ENCODE measurements around the gene FRRS1L. TPM values are rescaled to one million over a fixed set of nuclear protein-coding genes. Genes with fewer than 3 reads are reported as not detected.

Gene FRRS1L
- total RNA-seq, 2 donors from 2014 or later = not detected

DNA sequence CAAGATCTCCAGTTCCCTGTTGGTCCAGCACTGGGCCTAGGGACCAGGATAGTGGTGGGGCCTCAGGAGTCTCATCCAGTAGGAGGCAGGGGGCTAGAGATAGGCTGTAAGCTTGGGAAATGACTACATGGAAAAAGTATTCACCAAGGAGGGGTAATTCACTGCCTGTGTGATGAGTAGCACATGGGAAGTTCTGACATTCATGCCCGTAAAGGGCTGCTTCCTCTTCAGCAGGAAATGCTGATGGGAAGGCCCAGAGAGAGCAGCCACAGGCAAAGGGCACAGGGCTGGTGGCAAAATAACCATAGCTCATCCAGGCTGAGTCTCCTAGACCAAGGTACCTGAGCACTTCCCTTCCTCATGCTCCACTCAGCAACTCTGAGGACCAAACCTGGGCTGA is 23.1 kb upstream of the FRRS1L start:
- DNase-seq (ENCODE audit: low spot score) (no peak), ATAC-seq (no peak)
- H3K27me3 Mint-ChIP-seq = peaks cover 7 to 9% of the 10 kb centered on the region in 2 donors
- no peaks in the 10 kb centered on the region for H3K4me1 Mint-ChIP-seq (ENCODE audit: low read depth in 2 of 2)
- no peaks in the 10 kb centered on the region for H3K9me3 Mint-ChIP-seq
- H3K36me3 Mint-ChIP-seq = no peaks in the 10 kb centered on the region
- H3K4me3 Mint-ChIP-seq = no peak overlapping the region
- H3K27ac Mint-ChIP-seq = no peak overlapping the region

DNA sequence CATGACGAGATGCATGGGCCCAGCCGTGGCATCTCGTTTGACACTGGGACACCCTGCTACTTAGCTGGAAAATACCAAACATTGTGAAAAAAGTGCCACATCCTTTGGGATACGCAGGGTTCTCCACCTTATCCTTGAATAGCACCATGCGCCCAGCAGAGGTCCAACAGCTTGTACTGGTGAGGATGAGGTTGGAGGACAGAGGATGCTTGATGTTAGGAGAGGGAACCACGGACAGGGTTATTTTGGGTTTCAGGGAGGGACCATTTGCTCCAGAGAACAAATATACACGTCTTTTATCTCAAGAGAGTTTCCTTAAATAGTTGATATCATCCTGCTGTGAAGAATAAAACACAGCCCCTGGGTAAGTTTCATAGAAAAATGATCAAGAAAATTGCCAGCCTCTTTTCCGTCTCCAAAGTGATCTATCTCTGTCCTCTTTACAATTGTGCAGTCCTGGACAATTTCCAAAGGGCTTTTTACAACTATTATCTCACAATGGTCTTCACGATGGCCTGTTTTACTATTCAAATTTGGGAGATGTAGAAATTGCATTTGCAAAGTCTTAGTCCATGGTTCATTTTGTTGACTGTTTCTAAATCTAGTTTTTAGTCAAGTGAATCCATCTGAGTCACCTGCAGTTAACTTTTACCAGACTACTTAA is 19.9 kb upstream of the FRRS1L start:
- DNase-seq (ENCODE audit: low spot score) (no peak), ATAC-seq (no peak)
- Mint-ChIP-seq H3K4me3 (no peak overlapping the region), H3K9me3 (no peaks in the 10 kb centered on the region), H3K4me1 (ENCODE audit: low read depth in 2 of 2) (no peaks in the 10 kb centered on the region), H3K36me3 (no peaks in the 10 kb centered on the region), H3K27me3 (peaks cover 0 to 4% of the 10 kb centered on the region in 2 donors), H3K27ac (no peak overlapping the region)

DNA sequence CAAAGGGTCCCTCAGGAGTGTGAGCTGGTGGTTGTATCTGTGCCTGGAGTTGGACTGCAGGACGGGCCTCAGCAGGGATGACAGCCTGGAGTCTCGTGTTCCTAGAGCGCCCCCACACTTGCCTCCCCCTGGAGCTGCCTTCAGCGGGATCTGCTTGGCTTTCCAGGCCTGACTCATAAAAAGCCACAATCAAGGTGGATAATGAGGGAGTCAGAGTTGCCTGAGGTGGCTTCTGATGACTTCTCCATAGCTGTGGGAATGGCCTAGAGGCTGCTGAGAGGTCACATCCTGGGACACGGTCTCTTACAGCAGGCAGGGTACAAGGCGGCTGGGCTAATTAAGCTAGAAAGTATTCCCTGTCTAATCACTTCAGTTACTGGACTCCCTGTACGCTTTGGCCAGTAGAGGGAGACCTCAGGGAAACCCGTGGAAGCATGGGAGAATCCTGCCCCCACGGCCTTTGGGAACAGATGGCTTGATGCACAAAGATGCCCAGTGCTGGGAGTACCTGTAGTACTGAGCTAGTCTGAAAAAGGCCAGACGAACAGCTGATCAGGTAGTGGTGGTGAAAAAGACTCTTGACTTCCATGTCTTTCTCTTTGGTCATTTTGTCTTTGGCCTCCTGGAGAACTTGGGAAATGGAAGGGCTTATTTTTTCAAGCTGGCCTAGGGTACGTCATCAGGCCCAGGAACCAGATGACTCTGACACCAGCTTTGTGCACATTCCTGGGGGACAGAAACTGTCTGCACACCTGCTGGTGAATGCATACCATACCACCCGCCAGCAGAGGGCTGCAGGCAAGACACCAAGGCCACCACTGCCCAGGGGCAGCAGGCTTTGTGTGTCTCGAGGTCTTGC is 16.1 kb upstream of the FRRS1L start:
- Mint-ChIP-seq H3K27me3 (peaks cover 8 to 16% of the 10 kb centered on the region in 2 donors), H3K4me3 (no peak overlapping the region), H3K9me3 (no peaks in the 10 kb centered on the region), H3K4me1 (ENCODE audit: low read depth in 2 of 2) (no peaks in the 10 kb centered on the region), H3K36me3 (no peaks in the 10 kb centered on the region), H3K27ac (no peak overlapping the region)
- ATAC-seq (no peak), DNase-seq (ENCODE audit: low spot score) (no peak)

DNA sequence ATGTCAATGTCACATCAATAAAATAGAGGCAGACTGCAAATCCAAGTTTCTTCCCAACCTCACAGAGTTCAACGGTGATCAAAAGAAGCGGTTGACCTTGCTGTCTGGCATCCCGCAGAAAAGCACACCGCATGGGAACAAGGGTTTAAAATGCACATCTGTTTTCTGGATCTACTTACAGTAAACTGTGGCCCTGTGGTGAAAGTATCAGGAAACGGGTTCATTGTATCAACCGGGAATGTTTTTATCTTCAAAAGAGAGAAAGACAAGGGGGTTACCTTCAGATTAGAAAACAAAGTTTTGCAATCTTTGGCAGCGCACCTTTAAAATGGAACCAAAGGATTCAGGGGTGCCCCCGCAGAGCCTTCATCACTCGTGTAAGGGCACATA is 15.5 kb upstream of the FRRS1L start:
- Mint-ChIP-seq H3K27me3 (peaks cover 8 to 16% of the 10 kb centered on the region in 2 donors), H3K9me3 (no peaks in the 10 kb centered on the region), H3K4me3 (no peak overlapping the region), H3K36me3 (no peaks in the 10 kb centered on the region), H3K27ac (no peak overlapping the region), H3K4me1 (ENCODE audit: low read depth in 2 of 2) (no peaks in the 10 kb centered on the region)
- DNase-seq (ENCODE audit: low spot score) = no peak
- no peak for ATAC-seq

DNA sequence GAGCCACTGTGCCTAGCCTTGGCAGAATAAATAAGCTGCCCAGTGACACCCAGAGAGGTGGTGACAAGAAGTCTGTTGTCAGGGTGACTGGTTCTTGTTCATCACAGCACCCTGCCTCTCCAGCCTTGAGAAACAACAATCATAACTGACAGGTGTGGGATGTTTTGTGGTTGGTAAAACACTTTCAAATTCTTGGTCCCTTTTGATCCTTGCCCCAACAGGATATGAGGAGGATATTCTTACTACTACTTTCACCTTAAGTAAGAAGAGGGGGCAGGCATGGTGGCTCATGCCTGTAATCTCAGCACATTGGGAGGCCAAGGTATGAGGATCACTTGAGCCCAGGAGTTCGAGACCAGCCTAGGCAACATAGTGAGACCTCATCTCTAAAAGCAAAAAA is 14.2 kb upstream of the FRRS1L start:
- Mint-ChIP-seq H3K27ac (no peak overlapping the region), H3K9me3 (no peaks in the 10 kb centered on the region), H3K4me1 (ENCODE audit: low read depth in 2 of 2) (no peaks in the 10 kb centered on the region), H3K4me3 (no peak overlapping the region), H3K36me3 (no peaks in the 10 kb centered on the region), H3K27me3 (peaks cover 4 to 16% of the 10 kb centered on the region in 2 donors)
- DNase-seq (ENCODE audit: low spot score) = no peak
- ATAC-seq = peak; percentile 4 to 41

DNA sequence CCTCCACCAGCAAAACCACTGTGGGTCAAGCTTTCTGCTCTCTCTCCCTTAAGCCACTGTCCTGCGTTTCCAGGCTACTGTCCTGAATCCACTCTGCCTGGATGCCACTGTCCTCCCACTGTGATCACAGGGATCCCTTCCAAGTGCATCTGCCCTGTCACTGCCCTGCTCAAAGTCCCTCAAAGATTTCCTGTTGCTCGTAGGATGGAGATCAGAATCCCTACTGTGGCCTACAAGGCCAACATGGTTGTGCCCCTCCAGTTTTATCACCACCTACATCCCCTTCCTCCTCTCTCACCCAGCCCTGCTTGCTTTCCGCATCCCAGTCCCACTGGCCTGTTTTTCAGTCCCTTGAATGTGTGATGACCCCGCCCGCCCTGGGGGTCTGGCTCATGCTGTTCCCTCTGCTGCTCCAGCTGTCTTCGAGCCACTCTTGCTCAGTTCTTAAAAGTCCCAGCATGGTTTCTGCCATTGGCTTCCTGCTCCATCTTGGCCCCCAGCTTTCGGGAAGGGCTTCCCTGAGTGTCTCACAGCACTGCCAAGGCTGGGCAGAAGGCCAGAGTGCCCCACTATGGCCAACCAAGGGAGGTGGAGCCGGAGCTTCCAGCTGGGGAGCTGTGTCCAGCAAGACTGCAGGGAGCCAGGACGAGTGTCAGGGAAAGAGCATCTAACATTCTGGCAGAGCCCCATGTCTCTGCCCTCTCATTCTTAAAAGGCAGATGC is 12.9 kb upstream of the FRRS1L start:
- peaks cover 4 to 16% of the 10 kb centered on the region in 2 donors for H3K27me3 Mint-ChIP-seq
- H3K4me3 Mint-ChIP-seq = no peak overlapping the region
- DNase-seq (ENCODE audit: low spot score) (no peak), ATAC-seq (no peak)
- no peaks in the 10 kb centered on the region for H3K36me3 Mint-ChIP-seq
- no peaks in the 10 kb centered on the region for H3K9me3 Mint-ChIP-seq
- no peaks in the 10 kb centered on the region for H3K4me1 Mint-ChIP-seq (ENCODE audit: low read depth in 2 of 2)
- no peak overlapping the region for H3K27ac Mint-ChIP-seq

DNA sequence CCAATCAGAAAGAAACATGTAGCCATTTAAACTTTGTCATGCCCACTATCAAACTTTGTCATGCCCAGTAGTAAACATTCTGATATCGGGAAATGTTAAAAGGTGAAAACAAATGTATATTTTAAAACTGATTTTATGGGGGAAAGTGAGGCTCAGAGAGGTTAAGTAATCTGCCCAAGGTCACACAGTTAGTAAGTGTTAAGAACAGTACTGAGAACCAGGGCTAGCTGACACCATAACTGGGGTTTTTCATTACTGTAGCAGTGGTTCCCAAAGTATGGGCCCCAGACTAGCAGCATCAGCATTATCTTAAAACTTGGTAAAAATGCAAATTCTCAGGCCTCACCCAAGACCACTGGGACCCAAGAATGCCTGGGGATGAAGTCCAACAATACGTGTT is 9.9 kb upstream of the FRRS1L start:
- Mint-ChIP-seq H3K4me3 (no peak overlapping the region), H3K4me1 (ENCODE audit: low read depth in 2 of 2) (no peaks in the 10 kb centered on the region), H3K27me3 (peaks cover 10 to 20% of the 10 kb centered on the region in 2 donors), H3K9me3 (no peaks in the 10 kb centered on the region), H3K36me3 (no peaks in the 10 kb centered on the region), H3K27ac (no peak overlapping the region)
- DNase-seq (ENCODE audit: low spot score) (no peak), ATAC-seq (no peak)

DNA sequence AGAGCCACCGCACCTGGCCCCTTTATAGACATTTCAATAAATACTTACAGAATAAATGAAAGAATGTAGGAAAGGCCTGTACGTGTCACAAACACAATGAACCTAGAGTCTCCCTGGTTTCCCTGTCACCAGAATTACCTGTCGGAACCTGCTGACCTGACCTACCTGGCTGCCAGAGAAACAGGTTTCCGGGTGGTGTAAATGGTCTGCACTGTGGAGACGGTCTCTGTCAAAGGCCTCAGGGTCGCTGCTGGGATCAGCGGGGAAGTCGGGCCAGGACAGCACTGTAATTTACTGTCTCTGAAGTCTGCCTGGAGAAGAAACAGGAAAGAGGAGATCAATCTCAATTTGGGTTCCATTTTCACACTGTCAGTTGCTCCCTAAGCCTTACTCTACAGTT is 9.3 kb upstream of the FRRS1L start:
- no peak overlapping the region for H3K27ac Mint-ChIP-seq
- H3K9me3 Mint-ChIP-seq = no peaks in the 10 kb centered on the region
- DNase-seq (ENCODE audit: low spot score) (no peak), ATAC-seq (no peak)
- H3K27me3 Mint-ChIP-seq = peaks cover 14 to 25% of the 10 kb centered on the region in 2 donors
- H3K4me3 Mint-ChIP-seq = no peak overlapping the region
- H3K36me3 Mint-ChIP-seq = no peaks in the 10 kb centered on the region
- no peaks in the 10 kb centered on the region for H3K4me1 Mint-ChIP-seq (ENCODE audit: low read depth in 2 of 2)

DNA sequence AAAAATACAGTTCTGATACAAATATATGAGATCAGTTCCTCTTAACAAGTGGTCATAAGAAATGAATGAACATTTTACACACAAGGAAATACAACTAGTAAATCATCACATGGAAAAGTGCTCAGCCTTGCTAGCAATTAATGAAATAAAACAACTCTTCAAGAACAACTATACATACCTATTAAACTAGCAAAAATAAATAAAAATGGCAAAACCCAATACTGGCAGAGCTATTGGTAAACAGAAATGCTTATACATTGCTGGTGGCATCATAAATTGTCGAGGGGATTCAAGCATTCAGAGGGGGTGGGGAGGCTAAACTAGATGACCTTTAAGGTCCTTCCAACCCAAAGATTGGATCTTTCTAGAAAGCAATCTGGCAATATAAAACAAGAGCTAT is 5.9 kb upstream of the FRRS1L start:
- no peaks in the 10 kb centered on the region for H3K36me3 Mint-ChIP-seq
- H3K9me3 Mint-ChIP-seq = no peaks in the 10 kb centered on the region
- ATAC-seq (no peak), DNase-seq (ENCODE audit: low spot score) (no peak)
- H3K27ac Mint-ChIP-seq = no peak overlapping the region
- peaks cover 20 to 21% of the 10 kb centered on the region in 2 donors for H3K27me3 Mint-ChIP-seq
- no peaks in the 10 kb centered on the region for H3K4me1 Mint-ChIP-seq (ENCODE audit: low read depth in 2 of 2)
- H3K4me3 Mint-ChIP-seq = no peak overlapping the region

DNA sequence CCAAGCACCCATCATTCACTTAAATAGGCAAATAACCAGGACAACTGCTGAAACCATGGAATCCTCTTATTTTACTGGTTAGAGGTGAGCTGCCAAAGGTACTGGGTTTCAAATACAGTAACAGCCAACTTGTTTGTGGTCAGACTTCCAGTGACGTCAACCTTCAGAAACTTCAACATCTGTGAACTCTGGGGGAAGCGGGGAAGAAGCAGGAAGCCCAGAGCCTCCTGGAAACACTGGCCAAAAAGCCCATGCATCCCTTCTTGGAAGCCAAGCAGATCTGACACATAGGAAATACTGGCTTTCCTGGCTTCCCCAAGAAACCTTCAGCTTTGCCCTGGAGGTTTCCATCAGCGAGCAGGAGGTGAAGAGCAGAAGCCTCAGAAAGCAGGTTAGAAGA is 4.9 kb upstream of the FRRS1L start:
- H3K9me3 Mint-ChIP-seq = no peaks in the 10 kb centered on the region
- peaks cover 25 to 29% of the 10 kb centered on the region in 2 donors for H3K27me3 Mint-ChIP-seq
- peaks cover 0 to 2% of the 10 kb centered on the region in 2 donors for H3K4me1 Mint-ChIP-seq (ENCODE audit: low read depth in 2 of 2)
- ATAC-seq (no peak), DNase-seq (ENCODE audit: low spot score) (no peak)
- no peak overlapping the region for H3K27ac Mint-ChIP-seq
- no peak overlapping the region for H3K4me3 Mint-ChIP-seq
- H3K36me3 Mint-ChIP-seq = no peaks in the 10 kb centered on the region

DNA sequence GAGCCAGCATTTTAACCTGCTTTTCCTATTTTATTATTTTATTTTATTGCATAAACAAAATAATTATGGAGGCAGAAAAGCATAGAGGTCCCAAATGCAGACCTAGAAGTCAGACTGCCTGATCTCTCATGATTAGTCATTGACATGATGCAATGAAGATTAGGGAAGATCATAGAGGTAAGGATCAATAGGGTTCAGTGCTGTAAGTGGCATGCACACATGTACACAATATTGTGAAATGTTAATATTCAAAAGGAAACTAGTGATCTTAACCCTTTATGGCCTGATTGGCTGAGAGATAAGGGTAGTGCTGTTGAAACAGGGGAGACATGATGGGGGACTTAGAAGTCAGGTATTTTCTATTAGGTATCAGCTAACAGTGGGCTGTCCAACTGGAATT is 1.1 kb upstream of the FRRS1L start:
- H3K27ac Mint-ChIP-seq = no peak overlapping the region
- H3K36me3 Mint-ChIP-seq = no peaks in the 10 kb centered on the region
- H3K4me3 Mint-ChIP-seq = no peak overlapping the region
- peaks cover 42 to 54% of the 10 kb centered on the region in 2 donors for H3K27me3 Mint-ChIP-seq
- ATAC-seq (no peak), DNase-seq (ENCODE audit: low spot score) (no peak)
- peaks cover 0 to 2% of the 10 kb centered on the region in 2 donors for H3K4me1 Mint-ChIP-seq (ENCODE audit: low read depth in 2 of 2)
- no peaks in the 10 kb centered on the region for H3K9me3 Mint-ChIP-seq

DNA sequence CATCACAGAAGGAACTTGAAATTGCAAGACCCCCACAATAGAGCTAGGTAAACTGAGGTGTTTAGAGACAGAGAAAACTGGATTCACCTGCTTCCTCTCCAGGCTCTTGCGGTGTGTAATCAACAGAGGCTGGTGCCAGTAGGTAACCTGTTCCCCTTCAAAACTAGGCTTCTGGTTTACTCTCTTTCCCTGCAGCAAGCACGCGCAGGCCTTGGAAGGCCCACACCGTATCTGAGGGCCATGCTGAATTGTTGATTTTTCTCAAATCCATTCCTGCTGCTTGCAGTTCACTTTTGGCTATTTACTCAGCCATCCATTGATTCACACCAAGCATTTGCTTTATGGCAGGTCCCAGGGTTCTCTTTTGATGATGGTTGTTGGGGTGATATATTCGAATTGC is 667 bp upstream of the FRRS1L start:
- ATAC-seq = no peak
- Mint-ChIP-seq H3K27ac (no peak overlapping the region), H3K9me3 (no peaks in the 10 kb centered on the region), H3K36me3 (no peaks in the 10 kb centered on the region), H3K27me3 (peaks cover 44 to 54% of the 10 kb centered on the region in 2 donors), H3K4me1 (ENCODE audit: low read depth in 2 of 2) (peaks cover 0 to 2% of the 10 kb centered on the region in 2 donors), H3K4me3 (no peak overlapping the region)
- DNase-seq (ENCODE audit: low spot score) = no peak

DNA sequence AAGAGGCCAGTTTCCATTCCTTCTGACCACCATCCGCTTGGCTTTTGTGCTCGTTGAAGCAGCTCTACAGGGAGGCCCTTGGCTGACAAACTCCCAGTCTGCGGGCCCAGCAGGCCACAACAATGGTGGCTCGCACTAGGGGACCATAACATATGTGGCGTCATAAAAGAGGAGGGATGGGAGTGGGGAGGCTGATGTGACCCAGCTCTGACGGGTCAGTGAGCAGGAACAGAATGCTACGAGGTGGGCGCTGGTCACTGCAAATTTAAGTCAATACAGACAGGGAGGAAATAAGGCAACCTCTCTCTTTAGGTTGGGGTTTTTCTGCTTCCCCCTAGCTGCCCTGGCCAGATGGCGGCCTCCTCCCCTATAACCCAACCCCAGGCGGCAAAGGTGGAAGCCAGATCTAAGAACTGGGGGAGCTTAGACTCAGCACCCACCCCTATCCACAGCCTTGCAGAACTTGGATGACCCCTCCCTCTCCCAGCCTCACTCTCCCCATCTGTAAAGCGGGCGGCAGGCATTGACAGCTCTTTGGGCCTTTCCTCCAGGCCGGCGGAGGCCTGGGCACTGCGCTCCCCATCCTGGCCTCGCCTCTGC is 778 bp downstream of the FRRS1L start:
- Mint-ChIP-seq H3K27ac (no peak overlapping the region), H3K9me3 (no peaks in the 10 kb centered on the region), H3K27me3 (peaks cover 41 to 48% of the 10 kb centered on the region in 2 donors), H3K4me3 (no peak overlapping the region), H3K4me1 (ENCODE audit: low read depth in 2 of 2) (peaks cover 0 to 2% of the 10 kb centered on the region in 2 donors), H3K36me3 (no peaks in the 10 kb centered on the region)
- no peak for DNase-seq (ENCODE audit: low spot score)
- ATAC-seq = no peak

All from natural killer cell treated with Interleukin-12 subunit alpha and Interleukin-12 subunit beta and Interleukin-15 and Interleukin-18, amount 100 ng/mL, for 72 hours (primary cell).